CD4-positive, alpha-beta T cell treated with Interleukin-2 at 100 ng/mL for 4 hours (primary cell): ENCODE measurements around the gene CAMKK2.
A peak's percentile ranks its signal among the peaks of the same experiment; 100 is the strongest.
"Not testable (repeated sequence)": the region's sequence is repeated elsewhere in the genome, so short reads cannot be mapped to it uniquely, and the experiment has no call there.

ENCODE experiments used
- DNase-seq: peaks from one replicate; pipeline ENCODE4 v3.0.0-alpha.2; 2020; ENCODE audit warnings: low spot score

Gene CAMKK2

GRCh38 chr12:121296618-121297434 lies at the start of gene CAMKK2:
CAMKK2 (minus strand) TSS chr12:121296709; CDS start chr12:121274526, 22,183 bp downstream.
- peak; percentile 86 for DNase-seq

DNA sequence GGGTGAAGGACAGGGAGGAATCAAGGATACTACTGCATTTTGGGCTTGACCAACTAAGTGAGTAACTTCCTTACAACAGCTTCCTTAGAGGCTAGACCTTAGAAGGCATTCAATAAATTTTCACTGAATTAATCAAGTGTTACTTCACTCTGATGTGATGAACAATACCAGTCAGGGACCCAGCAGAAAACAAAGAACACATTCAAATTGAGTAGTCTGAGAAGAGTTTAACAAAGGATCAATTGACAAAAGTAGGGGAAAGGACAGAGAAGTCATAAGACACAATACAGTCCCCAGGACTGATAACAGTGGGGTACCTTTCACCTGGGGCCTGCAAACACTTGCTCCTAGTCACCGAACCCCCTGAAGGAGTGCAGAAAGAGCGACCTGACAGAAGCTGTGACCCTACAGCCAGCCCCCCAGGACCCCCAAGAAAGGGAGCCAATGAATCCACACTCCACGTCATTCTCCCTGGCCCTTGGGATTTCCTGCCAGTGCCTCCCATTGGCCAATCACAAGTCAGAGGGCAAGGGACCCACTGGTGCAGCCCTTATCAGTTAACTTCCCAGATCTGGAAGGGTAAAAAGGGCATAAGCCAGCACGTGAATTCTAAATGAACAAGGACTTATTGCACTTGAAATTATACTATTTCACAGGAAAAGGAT lies 48.8 kb upstream of the CAMKK2 start:
- no peak for DNase-seq

DNA sequence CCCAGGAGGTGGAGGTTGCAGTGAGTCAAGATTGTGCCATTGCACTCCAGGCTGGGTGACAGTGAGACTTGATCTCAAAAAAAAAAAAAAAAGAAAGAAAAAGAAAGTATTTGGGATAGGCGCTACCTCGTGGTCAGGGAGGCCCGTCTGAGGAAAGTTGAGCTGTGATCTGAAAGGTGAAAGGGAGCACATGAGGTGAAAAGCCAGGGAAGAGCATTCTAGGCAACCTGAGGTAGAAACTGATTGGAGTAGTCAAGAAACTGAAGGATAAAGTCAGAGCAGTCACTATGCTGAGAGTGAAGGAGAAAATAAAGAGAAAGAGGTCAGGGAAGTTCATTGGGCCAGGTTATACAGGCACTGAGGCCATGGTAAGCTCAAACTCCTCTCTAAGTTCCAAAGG lies 48.0 kb upstream of the CAMKK2 start:
- no peak for DNase-seq

DNA sequence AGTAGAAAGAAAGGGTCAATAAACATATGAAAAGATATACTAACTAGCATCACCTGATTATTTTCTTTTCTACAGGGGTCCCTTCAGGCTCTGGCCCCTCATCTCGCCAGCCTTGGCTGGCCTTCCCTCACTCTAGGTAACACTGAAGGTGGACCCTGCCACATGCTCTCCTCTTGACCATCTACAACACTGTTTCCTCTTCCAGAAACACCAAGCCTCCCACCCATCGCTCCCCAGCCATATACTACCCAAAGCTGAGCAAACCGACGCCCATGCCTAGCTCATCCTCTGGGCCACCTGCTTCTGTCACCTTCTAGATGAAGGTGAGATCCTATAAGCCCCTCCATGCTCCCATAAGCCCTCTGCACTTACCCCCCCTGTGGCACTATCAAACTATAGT lies 40.9 kb upstream of the CAMKK2 start:
- DNase-seq: no peak

- peak; percentile 72 for DNase-seq
These were observed 38.2 kb upstream of the CAMKK2 start for GRCh38 chr12:121334513-121335343.

- DNase-seq: no peak
These were observed 37.2 kb upstream of the CAMKK2 start for GRCh38 chr12:121333747-121334146.

GRCh38 chr12:121331248-121331647 lies 34.7 kb upstream of the CAMKK2 start:
- DNase-seq: no peak

- DNase-seq: no peak
These were observed 34.2 kb upstream of the CAMKK2 start for GRCh38 chr12:121330692-121331091.

DNA sequence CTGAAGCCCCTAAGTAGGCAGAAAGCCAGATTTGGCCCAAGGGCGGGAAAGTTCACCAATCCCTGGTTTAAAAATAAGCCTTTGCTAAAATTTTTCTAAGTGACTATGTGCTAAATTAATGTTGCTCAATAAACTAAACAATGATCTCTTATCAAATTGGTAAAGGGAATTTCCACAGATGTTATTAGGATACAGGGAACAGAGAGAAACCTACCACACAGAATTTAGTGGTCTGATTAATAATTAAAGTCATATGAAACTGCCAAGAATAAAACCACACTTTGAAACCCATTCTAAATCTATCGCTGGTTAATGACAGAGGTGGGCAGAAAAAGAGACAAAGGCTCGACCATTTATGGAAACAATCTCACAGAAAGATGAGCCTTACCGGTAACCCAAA lies 33.7 kb upstream of the CAMKK2 start:
- no peak for DNase-seq

GRCh38 chr12:121328620-121329019 lies 32.1 kb upstream of the CAMKK2 start:
- no peak for DNase-seq

DNA sequence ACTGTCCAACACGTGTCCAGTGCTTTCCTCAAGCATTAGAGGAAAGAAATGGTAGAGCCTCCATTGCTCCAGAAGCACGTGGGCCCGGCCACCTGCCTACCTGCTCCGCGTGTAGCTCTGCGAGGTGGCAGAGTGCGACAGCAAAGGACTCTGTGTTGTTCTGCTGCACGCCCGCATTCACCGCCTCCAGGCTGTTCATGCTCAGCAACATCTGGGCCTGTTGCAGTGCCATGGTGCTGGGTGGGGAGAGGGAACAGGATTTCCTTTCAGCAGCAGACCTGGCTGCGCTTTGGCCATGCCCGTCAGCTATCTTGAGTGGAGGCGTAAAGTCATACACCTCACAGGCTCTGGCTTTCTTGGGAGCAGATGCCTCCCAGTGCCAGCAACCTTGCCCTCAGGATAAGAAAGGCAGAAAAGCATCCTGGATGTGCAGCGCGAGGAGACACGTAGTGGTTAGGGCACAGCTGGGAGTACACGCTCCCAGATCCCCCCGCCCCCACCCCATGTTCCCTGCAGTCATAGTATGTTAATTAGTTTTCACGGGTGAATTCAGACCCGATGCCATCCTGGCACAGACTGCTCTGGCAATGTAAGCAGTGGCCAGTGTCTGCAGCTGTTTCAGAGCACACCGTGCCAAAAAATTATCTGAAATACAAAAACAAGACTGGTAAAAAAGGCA lies 30.6 kb upstream of the CAMKK2 start:
- no peak for DNase-seq

DNA sequence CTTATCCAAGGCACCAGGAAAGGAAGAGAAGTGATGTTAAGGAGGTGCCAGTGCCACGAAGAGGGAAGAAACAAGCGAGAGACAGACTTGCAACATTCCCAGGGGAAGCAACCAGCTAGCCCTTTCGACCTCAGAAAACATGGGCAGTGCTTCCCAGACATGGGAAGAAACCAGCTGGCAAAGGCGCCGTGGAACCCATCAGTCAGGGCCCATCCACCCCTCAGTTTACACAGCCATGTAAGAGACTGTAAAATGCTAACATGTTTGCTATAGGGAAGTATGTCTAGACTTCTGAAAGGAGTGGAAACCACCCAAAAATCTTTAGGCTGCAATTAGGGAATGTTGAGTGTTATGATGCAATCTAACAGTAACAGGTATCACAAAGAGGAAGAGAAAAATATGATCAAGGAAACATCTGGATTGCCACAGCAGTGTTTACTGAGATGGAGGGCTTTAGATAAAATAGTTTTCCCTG lies 29.4 kb upstream of the CAMKK2 start:
- no peak for DNase-seq

DNA sequence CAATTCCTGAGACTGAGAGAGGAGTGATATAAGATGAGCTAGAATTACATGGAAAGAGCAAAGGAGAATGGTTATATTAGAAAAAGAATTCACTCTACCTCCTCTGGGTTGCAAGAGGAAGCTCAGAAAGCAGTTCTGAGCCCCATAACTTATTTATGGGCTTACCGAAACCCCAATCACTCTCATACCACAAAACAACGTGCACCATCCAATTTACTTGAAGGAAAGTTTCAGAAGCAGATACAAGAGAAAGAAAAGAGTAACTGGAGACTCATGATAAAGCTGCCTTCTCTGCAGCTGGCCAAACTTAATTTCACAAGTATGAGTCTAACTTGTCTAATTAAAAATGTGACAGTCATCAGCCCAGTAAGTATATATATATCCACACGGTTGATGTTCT lies 27.4 kb upstream of the CAMKK2 start:
- no peak for DNase-seq

- no peak for DNase-seq
These were observed 21.6 kb upstream of the CAMKK2 start for GRCh38 chr12:121318121-121318520.

- DNase-seq: no peak
These were observed 17.9 kb upstream of the CAMKK2 start for GRCh38 chr12:121314431-121314830.

GRCh38 chr12:121310231-121310630 lies 13.7 kb upstream of the CAMKK2 start:
- DNase-seq: not testable (repeated sequence)

DNA sequence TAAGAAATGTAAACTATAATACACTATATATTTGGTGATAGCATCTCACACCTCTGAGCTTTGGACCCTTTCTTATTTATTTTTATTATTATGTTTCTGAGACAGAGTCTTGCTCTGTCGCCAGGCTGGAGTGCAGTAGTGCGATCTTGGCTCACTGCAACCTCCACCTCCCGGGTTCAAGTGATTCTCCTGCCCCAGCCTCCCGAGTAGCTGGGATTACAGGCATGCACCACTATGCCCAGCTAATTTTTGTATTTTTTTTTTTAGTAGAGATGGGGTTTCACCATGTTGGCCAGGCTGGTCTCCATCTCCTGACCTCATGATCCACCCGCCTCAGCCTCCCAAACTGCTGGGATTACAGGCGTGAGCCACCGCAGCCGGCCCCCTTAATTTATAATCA lies 10.9 kb upstream of the CAMKK2 start:
- not testable (repeated sequence) for DNase-seq

DNA sequence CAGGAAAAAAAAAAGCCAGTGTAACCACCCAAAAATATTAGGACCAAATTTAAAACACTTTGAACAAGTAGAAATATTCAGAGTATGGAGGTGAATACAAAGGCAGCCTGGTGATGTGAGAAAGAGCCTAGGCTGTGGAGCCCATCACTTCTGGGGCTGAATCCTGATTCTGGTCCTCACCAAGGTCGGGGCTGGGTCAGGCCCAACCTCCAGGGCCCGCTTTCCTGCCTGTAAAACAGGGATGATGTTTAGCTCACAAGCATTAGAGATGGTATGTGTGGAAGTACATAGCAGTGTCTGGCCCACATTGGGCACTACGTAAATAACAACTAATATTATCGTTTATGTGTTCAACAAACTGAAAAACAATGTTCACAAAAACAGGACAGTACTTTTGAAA lies 7.8 kb upstream of the CAMKK2 start:
- no peak for DNase-seq

DNA sequence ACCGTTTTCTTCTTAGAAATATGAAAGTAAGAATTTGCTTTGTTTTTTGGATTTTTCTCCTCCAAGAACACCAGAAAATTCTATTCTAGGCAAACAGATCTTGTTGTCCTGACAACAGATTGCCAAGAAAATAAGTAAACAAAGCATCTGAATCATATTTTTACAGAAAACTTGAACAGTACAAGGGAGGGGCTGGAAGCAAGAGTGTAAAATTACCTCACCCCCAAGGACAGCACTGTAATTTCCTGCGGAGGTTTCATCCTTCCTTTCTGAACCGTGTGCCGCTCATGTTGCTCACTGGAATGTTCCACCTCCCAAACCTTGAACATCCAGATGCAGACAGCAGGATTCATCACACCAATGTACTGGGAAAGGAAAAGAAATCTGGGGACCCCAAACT lies 5.4 kb upstream of the CAMKK2 start:
- no peak for DNase-seq

- DNase-seq: no peak
These were observed 3.7 kb upstream of the CAMKK2 start for GRCh38 chr12:121300083-121300819.

DNA sequence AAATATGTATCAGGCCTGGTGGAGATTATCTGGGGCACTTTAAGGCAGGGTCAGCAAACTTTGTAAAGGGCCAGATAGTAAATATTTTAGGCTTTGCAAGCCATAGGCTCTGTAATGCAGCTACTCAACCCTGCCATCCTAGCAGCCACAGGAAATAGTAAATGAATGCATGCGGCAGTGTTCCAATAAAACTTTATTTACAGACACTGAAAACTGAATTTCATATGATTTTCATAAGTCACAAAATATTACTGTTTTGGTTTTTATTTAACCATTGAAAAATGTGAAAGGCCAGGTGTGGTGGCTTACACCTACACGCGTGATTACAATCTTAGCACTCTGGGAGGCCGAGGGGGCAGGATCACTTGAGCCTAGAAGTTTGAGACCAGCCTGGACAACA lies 3.2 kb upstream of the CAMKK2 start:
- DNase-seq: no peak
